Measurements from ENCODE around the gene PUM1.

PUM1 gene

GRCh38 chr1:30900931-30901560, 164.5 kb downstream of the PUM1 start:
- H3K27ac ChIP-seq, result peak overlapping the region; percentile 70
- ChIA-PET POLR2A (ENCODE audit: low non-redundant PET) (no interaction called here), CTCF (interaction anchor here (0.6 to 1.3 kb wide), 2 partner anchors 81 to 118 kb away, joined by 3 to 4 read pairs; no protein-coding TSS in a partner anchor)
- no peak for DNase-seq (ENCODE audit: low spot score)
- TF ChIP-seq CTCF (conservative IDR thresholded peaks at IDR 0.05; ENCODE audit: low read depth), result no peak

DNA sequence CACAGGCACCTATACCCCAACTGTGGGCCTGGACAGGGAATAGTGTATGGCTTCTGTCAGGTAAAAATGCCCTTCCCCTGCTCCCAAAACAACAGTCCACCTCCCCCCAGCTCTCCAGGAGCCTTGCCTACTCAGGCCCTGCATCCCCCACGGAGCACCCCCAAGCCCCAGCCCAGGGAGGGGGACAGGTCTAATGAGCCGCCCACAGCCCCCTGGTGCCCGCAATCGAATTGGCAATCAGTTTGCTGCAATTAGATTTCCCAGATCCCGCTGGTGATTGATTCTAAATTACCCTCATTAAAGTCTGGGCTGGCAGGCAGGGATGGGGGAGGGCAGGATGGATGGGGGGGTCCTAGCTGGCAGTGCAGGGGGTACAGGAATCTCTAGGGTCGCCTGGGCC, 165.0 kb downstream of the PUM1 start:
- DNase-seq (ENCODE audit: low spot score), result no peak
- TF ChIP-seq CTCF (conservative IDR thresholded peaks at IDR 0.05; ENCODE audit: low read depth), result no peak
- ChIA-PET CTCF (interaction anchor here (1.3 kb wide), 1 partner anchor 118 kb away, joined by 4 read pairs; no protein-coding TSS in a partner anchor), POLR2A (ENCODE audit: low non-redundant PET) (no interaction called here)
- H3K27ac ChIP-seq, result peak overlapping the region; percentile 70; the same call in 1 of the 2 replicates

DNA sequence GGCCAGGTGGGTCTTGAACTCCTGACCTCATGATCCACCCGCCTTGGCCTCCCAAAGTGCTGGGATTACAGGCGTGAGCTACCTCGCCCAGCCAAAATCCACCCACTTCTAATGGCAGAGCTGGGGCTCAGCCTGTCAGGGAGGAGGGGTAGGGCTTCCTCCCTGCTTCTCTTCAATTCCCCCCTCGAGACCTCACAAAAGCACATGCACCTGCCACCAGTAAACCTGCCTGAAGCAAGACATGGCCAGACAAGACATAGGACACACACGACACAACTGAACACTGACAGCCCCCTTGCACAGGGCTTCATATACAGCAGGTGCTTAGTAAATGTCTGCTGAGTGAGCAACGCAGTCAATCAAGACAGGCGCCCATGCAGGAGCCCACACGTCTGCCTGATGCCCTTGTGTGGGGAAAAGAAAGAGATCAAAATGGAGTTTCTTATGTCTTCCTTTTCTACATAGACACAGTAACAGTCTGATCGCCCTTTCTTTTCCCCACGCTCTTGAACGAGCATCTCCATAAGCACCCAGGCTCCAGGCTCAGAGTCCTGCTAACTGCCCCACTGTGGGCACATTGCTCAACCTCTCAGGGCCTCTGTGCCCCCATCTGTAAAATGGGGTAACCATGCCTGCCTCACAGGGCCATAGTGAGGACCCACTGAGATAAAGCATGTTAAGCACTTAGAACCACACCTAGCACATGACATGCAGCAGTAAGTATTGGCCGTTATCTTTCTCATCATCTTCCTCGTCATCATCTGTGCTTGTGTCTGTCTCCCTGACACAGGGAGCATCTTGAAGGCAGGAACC, 165.7 kb downstream of the PUM1 start:
- POLR2A ChIA-PET (ENCODE audit: low non-redundant PET), result no interaction called here
- CTCF ChIA-PET, result interaction anchor here (0.5 kb wide), 1 partner anchor 1925 kb away, joined by 3 read pairs; no protein-coding TSS in a partner anchor
- no peak for DNase-seq (ENCODE audit: low spot score)
- H3K27ac ChIP-seq, result no peak overlapping the region
- no peak for TF ChIP-seq CTCF (conservative IDR thresholded peaks at IDR 0.05; ENCODE audit: low read depth)

GRCh38 chr1:30898031-30898815, 167.3 kb downstream of the PUM1 start:
- TF ChIP-seq CTCF (conservative IDR thresholded peaks at IDR 0.05; ENCODE audit: low read depth), result no peak
- ChIA-PET CTCF (no interaction called here), POLR2A (ENCODE audit: low non-redundant PET) (no interaction called here)
- no peak for DNase-seq (ENCODE audit: low spot score)
- no peak overlapping the region for H3K27ac ChIP-seq

DNA sequence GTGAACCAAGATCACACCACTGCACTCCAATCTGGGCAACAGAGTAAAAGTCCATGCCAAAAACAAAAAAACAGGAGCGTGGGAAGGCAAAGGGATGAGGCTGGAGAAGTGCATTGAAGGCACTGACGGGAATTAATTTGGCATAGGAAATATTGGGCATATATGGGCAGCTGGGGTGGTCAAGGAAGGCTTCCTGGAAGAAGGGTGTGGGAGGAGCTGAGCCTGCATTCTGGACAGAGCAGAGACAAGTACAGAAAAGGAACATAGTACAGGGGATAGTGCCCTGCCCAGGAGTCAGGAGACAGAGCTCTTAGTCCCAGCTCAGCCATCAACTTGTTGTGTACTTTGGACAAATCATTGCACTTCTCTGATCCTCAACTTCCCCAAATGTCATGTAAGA, 168.6 kb downstream of the PUM1 start:
- CTCF ChIA-PET, result interaction anchor here (0.7 kb wide), 2 partner anchors 19 to 122 kb away, joined by 3 to 4 read pairs; no protein-coding TSS in a partner anchor
- TF ChIP-seq CTCF (conservative IDR thresholded peaks at IDR 0.05; ENCODE audit: low read depth), result no peak
- POLR2A ChIA-PET (ENCODE audit: low non-redundant PET), result no interaction called here

More for the DNA sequence above, 168.6 kb downstream of the PUM1 start:
- H3K27ac ChIP-seq, result no peak overlapping the region
- DNase-seq (ENCODE audit: low spot score), result no peak

Data from RWPE1 (cell line).